Naive thymus-derived CD4-positive, alpha-beta T cell (primary cell): ENCODE measurements around the gene CNTNAP1. TPM values are rescaled to one million over a fixed set of nuclear protein-coding genes. Genes with fewer than 3 reads are reported as not detected.

ENCODE experiments used
- ATAC-seq: fragments of 150-1000 bp; cut with Tn5 transposase; 2 replicates; pipeline ENCODE4 v1.10.0; 2021; ENCODE audit warnings: mild to moderate bottlenecking, moderate library complexity
- CTCF ChIA-PET: fragments of 350-600 bp; sonication (Branson Sonifier 250); formaldehyde crosslinking; loops from one replicate; lab custom pipeline; 2021; ENCODE audit warnings: antibody characterized with exemption; lab: Charles Lee
- POLR2A ChIA-PET: fragments of 350-600 bp; sonication (Branson Sonifier 250); formaldehyde crosslinking; loops from one replicate; lab custom pipeline; 2021; ENCODE audit warnings: antibody characterized with exemption, inconsistent platforms; lab: Charles Lee
- DNase-seq, 9 donors: peaks; one replicate each; pipeline versions ENCODE4 v3.0.0 to v3.0.0-alpha.2; 2020 to 2022; ENCODE audit warnings: mixed read lengths in 1 of 9
- H3K27ac ChIP-seq: one replicate; pipeline ENCODE4 v1.7.0; 2013; ENCODE audit warnings: mild to moderate bottlenecking, low read depth, low read length, moderate library complexity
- H3K27me3 ChIP-seq, 2 donors: one replicate each; pipeline ENCODE4 v1.7.0; 2013; ENCODE audit warnings: low read length in 2 of 2, mild to moderate bottlenecking in 2 of 2, moderate library complexity in 2 of 2; ENCODE audit not compliant: control insufficient read depth in 2 of 2, insufficient read depth in 2 of 2
- H3K36me3 ChIP-seq, 3 experiments: 1 replicate in 2 of 3; 2 replicates in 1 of 3; pipeline ENCODE4 v1.7.0; 2013; ENCODE audit warnings: low read length in 3 of 3, mild to moderate bottlenecking in 3 of 3, moderate library complexity in 1 of 3; ENCODE audit not compliant: insufficient read depth in 3 of 3, control insufficient read depth in 2 of 3
- H3K4me1 ChIP-seq, 2 donors: one replicate each; pipeline ENCODE4 v1.7.0; 2013; ENCODE audit warnings: low read length in 2 of 2, mild to moderate bottlenecking in 2 of 2, moderate library complexity in 1 of 2; ENCODE audit not compliant: control insufficient read depth in 2 of 2, insufficient read depth in 2 of 2
- H3K4me3 ChIP-seq: 2 replicates; pipeline ENCODE4 v1.7.0; 2013; ENCODE audit warnings: mild to moderate bottlenecking, low read length
- H3K9me3 ChIP-seq, 3 experiments: 1 replicate in 2 of 3; 2 replicates in 1 of 3; pipeline ENCODE4 v1.7.0; 2013; ENCODE audit warnings: low read length in 3 of 3; ENCODE audit not compliant: control insufficient read depth in 2 of 3
- H3K27ac Mint-ChIP-seq, 9 donors: one replicate each; pipeline ENCODE4 v1.8.0; 2020 to 2022; ENCODE audit warnings: mixed read lengths in 9 of 9, mild to moderate bottlenecking in 8 of 9, moderate library complexity in 5 of 9, inconsistent platforms in 2 of 9
- H3K27me3 Mint-ChIP-seq, 5 donors: one replicate each; pipeline ENCODE4 v1.8.0; 2021 to 2022; ENCODE audit warnings: mixed read lengths in 5 of 5, mild to moderate bottlenecking in 1 of 5
- H3K36me3 Mint-ChIP-seq, 5 donors: one replicate each; pipeline ENCODE4 v1.8.0; 2020 to 2022; ENCODE audit warnings: mixed read lengths in 5 of 5, mild to moderate bottlenecking in 3 of 5, inconsistent platforms in 1 of 5
- H3K4me1 Mint-ChIP-seq, 7 donors: one replicate each; pipeline ENCODE4 v1.8.0; 2020 to 2022; ENCODE audit warnings: mixed read lengths in 7 of 7, mild to moderate bottlenecking in 3 of 7, inconsistent platforms in 1 of 7
- H3K4me3 Mint-ChIP-seq, 10 donors: one replicate each; pipeline ENCODE4 v1.8.0; 2020 to 2022; ENCODE audit warnings: mild to moderate bottlenecking in 10 of 10, mixed read lengths in 10 of 10, moderate library complexity in 6 of 10, inconsistent platforms in 2 of 10
- H3K9me3 Mint-ChIP-seq, 11 donors: one replicate each; pipeline ENCODE4 v1.8.0; 2020 to 2022; ENCODE audit warnings: mixed read lengths in 11 of 11, mild to moderate bottlenecking in 4 of 11, inconsistent platforms in 1 of 11, moderate library complexity in 1 of 11
- intact Hi-C, 2 donors: fragments of 100-400 bp; cut with micrococcal nuclease; formaldehyde crosslinking; loops; one replicate each; pipeline ENCODE4 v1.15.1; 2023
- microRNA-seq: library from miRNA; unstranded; fragments of <30 nt; microRNA quantifications from one replicate; pipeline ENCODE4 v1.2.0, GENCODE V29; 2022; ENCODE audit warnings: borderline microRNAs expressed
- polyA plus RNA-seq, 2 donors: library from polyadenylated mRNA; unstranded; fragments of 300-500 nt; fragmentation: Illumina TruSeq; gene quantifications; one replicate each; pipeline ENCODE4 v1.2.3, GENCODE V29; 2021
- total RNA-seq, 6 experiments: library from RNA in 5 of 6; stranded (reverse) in 5 of 6; gene quantifications; 1 replicate in 5 of 6; 2 replicates in 1 of 6; pipeline ENCODE4 v1.2.3 and lab custom pipeline; 2021 to 2026

The CNTNAP1 gene
- total and polyA plus RNA-seq, 7 experiments from 2014 or later, result 0.04 to 2.4 (median 1.0) TPM

GRCh38 chr17:42748908-42749798 lies 66.8 kb downstream of the CNTNAP1 start:
- Histone ChIP-seq H3K27me3 (peaks cover 0 to 3% of the 10 kb centered on the region in 2 donors), H3K9me3 (no peaks in the 10 kb centered on the region), H3K4me3 (no peak overlapping the region), H3K27ac (no peak overlapping the region), H3K4me1 (peaks cover 7 to 8% of the 10 kb centered on the region in 2 donors), H3K36me3 (peaks cover 0 to 6% (median 0%) of the 10 kb centered on the region in 3 experiments)
- ChIA-PET POLR2A (interaction anchor here (0.8 to 1.0 kb wide), 2 partner anchors 24 to 74 kb away, joined by 3 to 4 read pairs; partner anchors contain the start of gene VPS25), CTCF (interaction anchor here (1.1 kb wide), 1 partner anchor 15 kb away, joined by 3 read pairs; no protein-coding TSS in a partner anchor)
- Mint-ChIP-seq H3K27me3 (peaks cover 6 to 75% (median 11%) of the 10 kb centered on the region in 5 donors), H3K4me3 (no peak overlapping the region), H3K36me3 (no peaks in the 10 kb centered on the region), H3K9me3 (peaks cover 0 to 1% (median 0%) of the 10 kb centered on the region in 11 donors), H3K4me1 (peaks cover 7 to 12% (median 8%) of the 10 kb centered on the region in 7 donors), H3K27ac (no peak overlapping the region)
- intact Hi-C loops, result loop anchor here in 1 of 2 donors (5.0 kb wide), 1 partner anchor 172 kb away; the partner anchor contains the start of gene PSMC3IP
- DNase-seq, result no peak
- ATAC-seq, result no peak

Small RNA genes within 50 kb of the gene (microRNA-seq; reads per million reads assigned to microRNA genes)
- gene MIR6780A, result 1.6 reads per million

Other genes with a start within 250 kb of the CNTNAP1 start
- gene ATP6V0A1, start 223.7 kb upstream of the CNTNAP1 start, total RNA-seq, result 10 to 100 TPM; 16.1 to 74.8 (median 17.9) TPM
- gene ATP6V0A1, start 223.7 kb upstream of the CNTNAP1 start, polyA plus RNA-seq, result 10 to 100 TPM; 10.7 to 16.8 TPM
- 10 to 100 TPM; 18.0 to 27.1 (median 22.3) TPM for gene NAGLU, start 146.3 kb upstream of the CNTNAP1 start, total RNA-seq
- gene NAGLU, start 146.3 kb upstream of the CNTNAP1 start, polyA plus RNA-seq, result 10 to 100 TPM in 1 of 2 donors, 1 to 10 TPM in 1; 6.6 to 17.6 TPM
- gene HSD17B1, start 129.6 kb upstream of the CNTNAP1 start, total RNA-seq, result 1 to 10 TPM; 1.2 to 2.2 (median 1.9) TPM
- under 1 TPM; 0.39 to 0.59 TPM for gene HSD17B1, start 129.6 kb upstream of the CNTNAP1 start, polyA plus RNA-seq
- gene COASY, start 120.4 kb upstream of the CNTNAP1 start, total RNA-seq, result 10 to 100 TPM; 45.3 to 76.9 (median 64.5) TPM
- gene COASY, start 120.4 kb upstream of the CNTNAP1 start, polyA plus RNA-seq, result 10 to 100 TPM; 56.0 to 59.2 TPM
- 10 to 100 TPM; 35.3 to 73.9 (median 65.1) TPM for gene MLX, start 115.4 kb upstream of the CNTNAP1 start, total RNA-seq
- 10 to 100 TPM; 28.1 to 46.8 TPM for gene MLX, start 115.4 kb upstream of the CNTNAP1 start, polyA plus RNA-seq
- 10 to 100 TPM in 1 of 5 experiments, 1 to 10 TPM in 4; 2.7 to 14.0 (median 5.2) TPM for gene PSMC3IP, start 104.8 kb upstream of the CNTNAP1 start, total RNA-seq
- 1 to 10 TPM; 1.3 to 1.6 TPM for gene PSMC3IP, start 104.8 kb upstream of the CNTNAP1 start, polyA plus RNA-seq
- gene RETREG3, start 73.2 kb upstream of the CNTNAP1 start, total RNA-seq, result 100 to 1,000 TPM in 2 of 5 experiments, 10 to 100 TPM in 3; 53.3 to 132 (median 75.7) TPM
- 100 to 1,000 TPM; 131 to 136 TPM for gene RETREG3, start 73.2 kb upstream of the CNTNAP1 start, polyA plus RNA-seq
- 10 to 100 TPM in 3 of 5 experiments, 1 to 10 TPM in 2; 7.8 to 54.4 (median 12.5) TPM for gene TUBG1, start 72.8 kb upstream of the CNTNAP1 start, total RNA-seq
- gene TUBG1, start 72.8 kb upstream of the CNTNAP1 start, polyA plus RNA-seq, result 10 to 100 TPM in 1 of 2 donors, 1 to 10 TPM in 1; 4.8 to 12.5 TPM
- 10 to 100 TPM in 4 of 5 experiments, 1 to 10 TPM in 1; 9.0 to 20.3 (median 15.3) TPM for gene TUBG2, start 23.2 kb upstream of the CNTNAP1 start, total RNA-seq
- 1 to 10 TPM; 4.9 to 8.7 TPM for gene TUBG2, start 23.2 kb upstream of the CNTNAP1 start, polyA plus RNA-seq
- gene PLEKHH3, start 5.5 kb upstream of the CNTNAP1 start, total RNA-seq, result 1 to 10 TPM in 2 of 5 experiments, under 1 TPM in 1, not detected in 2; 0.89 to 1.6 (median 1.1) TPM
- not detected for gene PLEKHH3, start 5.5 kb upstream of the CNTNAP1 start, polyA plus RNA-seq
- 1 to 10 TPM in 2 of 5 experiments, under 1 TPM in 3; 0.56 to 1.7 (median 0.67) TPM for gene CCR10, start 688 bp upstream of the CNTNAP1 start, total RNA-seq
- gene CCR10, start 688 bp upstream of the CNTNAP1 start, polyA plus RNA-seq, result under 1 TPM; 0.22 to 0.44 TPM
- gene EZH1, start 62.5 kb downstream of the CNTNAP1 start, total RNA-seq, result 100 to 1,000 TPM in 2 of 5 experiments, 10 to 100 TPM in 3; 50.9 to 212 (median 95.4) TPM
- 10 to 100 TPM; 30.2 to 51.4 TPM for gene EZH1, start 62.5 kb downstream of the CNTNAP1 start, polyA plus RNA-seq
- not detected for gene RAMP2, start 78.7 kb downstream of the CNTNAP1 start, total RNA-seq
- not detected for gene RAMP2, start 78.7 kb downstream of the CNTNAP1 start, polyA plus RNA-seq
- 10 to 100 TPM; 24.3 to 60.6 (median 37.7) TPM for gene VPS25, start 90.9 kb downstream of the CNTNAP1 start, total RNA-seq
- 10 to 100 TPM; 55.0 to 57.2 TPM for gene VPS25, start 90.9 kb downstream of the CNTNAP1 start, polyA plus RNA-seq
- under 1 TPM; 0.10 to 0.51 (median 0.24) TPM for gene WNK4, start 98.1 kb downstream of the CNTNAP1 start, total RNA-seq
- not detected for gene WNK4, start 98.1 kb downstream of the CNTNAP1 start, polyA plus RNA-seq
- gene COA3, start 116.2 kb downstream of the CNTNAP1 start, total RNA-seq, result 10 to 100 TPM in 4 of 5 experiments, 1 to 10 TPM in 1; 7.6 to 48.1 (median 27.6) TPM
- gene COA3, start 116.2 kb downstream of the CNTNAP1 start, polyA plus RNA-seq, result 100 to 1,000 TPM; 108 to 118 TPM
- not detected for gene CNTD1, start 116.3 kb downstream of the CNTNAP1 start, total RNA-seq
- gene CNTD1, start 116.3 kb downstream of the CNTNAP1 start, polyA plus RNA-seq, result under 1 TPM; 0.24 to 0.32 TPM
- gene BECN1, start 141.8 kb downstream of the CNTNAP1 start, total RNA-seq, result 100 to 1,000 TPM in 3 of 5 experiments, 10 to 100 TPM in 2; 84.7 to 130 (median 107) TPM
- 100 to 1,000 TPM; 111 to 124 TPM for gene BECN1, start 141.8 kb downstream of the CNTNAP1 start, polyA plus RNA-seq
- 100 to 1,000 TPM in 1 of 5 experiments, 10 to 100 TPM in 4; 53.8 to 116 (median 65.9) TPM for gene PSME3, start 150.9 kb downstream of the CNTNAP1 start, total RNA-seq
- gene PSME3, start 150.9 kb downstream of the CNTNAP1 start, polyA plus RNA-seq, result 100 to 1,000 TPM; 109 to 116 TPM
- gene AOC2, start 162.0 kb downstream of the CNTNAP1 start, total RNA-seq, result 1 to 10 TPM; 3.0 to 3.5 (median 3.2) TPM
- gene AOC2, start 162.0 kb downstream of the CNTNAP1 start, polyA plus RNA-seq, result not detected
- gene AOC3, start 168.7 kb downstream of the CNTNAP1 start, total RNA-seq, result 1 to 10 TPM in 4 of 5 experiments, under 1 TPM in 1; 0.98 to 2.0 (median 1.1) TPM
- not detected for gene AOC3, start 168.7 kb downstream of the CNTNAP1 start, polyA plus RNA-seq
- gene G6PC1, start 218.3 kb downstream of the CNTNAP1 start, total RNA-seq, result not detected
- not detected for gene G6PC1, start 218.3 kb downstream of the CNTNAP1 start, polyA plus RNA-seq